HG03439 (cell line): Measurements from ENCODE around the gene FAM170B.

Experiments used
- ATAC-seq: cut with Tn5 transposase; IDR thresholded peaks from one replicate; pipeline ENCODE4 v1.9.1; 2021; ENCODE audit warnings: mild to moderate bottlenecking, moderate library complexity; ENCODE audit not compliant: unreplicated experiment

The FAM170B gene

DNA sequence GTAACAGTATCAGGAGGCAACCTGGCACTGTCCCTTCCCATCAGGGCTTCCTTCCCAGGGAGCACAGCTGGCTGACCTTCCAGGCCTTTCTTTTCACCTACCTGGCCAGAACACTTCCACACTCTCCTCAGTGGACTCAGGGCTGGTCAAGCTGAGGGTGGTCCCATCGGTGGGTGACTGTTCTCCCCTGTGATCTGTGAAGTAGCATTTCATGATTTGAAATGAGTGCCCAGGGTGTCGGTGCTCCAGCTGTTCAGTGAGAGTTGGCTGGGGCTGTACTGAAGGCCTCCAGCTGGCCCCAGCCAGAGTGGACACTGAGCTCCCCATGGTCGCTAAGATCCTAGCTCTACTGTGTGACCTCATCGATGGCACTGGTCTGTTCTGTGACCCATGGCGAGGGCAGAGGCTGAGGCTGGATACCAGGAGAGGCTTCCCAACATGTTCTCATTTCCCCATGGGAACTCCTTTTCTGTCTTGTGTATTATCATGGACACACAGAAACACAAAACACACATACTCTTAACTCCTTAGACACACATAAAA is at the start of gene FAM170B:
Gene FAM170B, minus strand, starts transcription at position 316 of the 543 bp plus-strand sequence. Its CDS starts 103 bp downstream, at position 213.
- no peak for ATAC-seq

DNA sequence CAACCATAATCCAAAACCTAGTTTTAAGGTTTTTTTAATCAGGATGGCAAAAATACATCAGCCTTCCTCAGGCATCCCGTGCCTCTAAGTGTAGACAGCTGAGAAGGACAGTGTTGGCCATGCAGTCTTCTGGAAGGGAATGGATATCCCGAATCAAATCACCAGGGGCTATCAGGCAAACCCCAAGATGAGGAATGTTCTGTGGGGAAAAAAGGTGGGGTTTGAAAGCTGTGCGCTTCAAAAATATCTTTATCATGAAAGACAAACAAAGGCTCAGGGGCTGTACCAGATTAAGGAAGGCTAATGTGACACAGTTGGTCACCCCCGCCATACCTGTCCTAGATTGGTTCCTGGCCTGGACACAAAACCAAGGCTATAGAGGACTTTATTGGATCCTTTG is 49.0 kb upstream of the FAM170B start:
- ATAC-seq, result no peak

DNA sequence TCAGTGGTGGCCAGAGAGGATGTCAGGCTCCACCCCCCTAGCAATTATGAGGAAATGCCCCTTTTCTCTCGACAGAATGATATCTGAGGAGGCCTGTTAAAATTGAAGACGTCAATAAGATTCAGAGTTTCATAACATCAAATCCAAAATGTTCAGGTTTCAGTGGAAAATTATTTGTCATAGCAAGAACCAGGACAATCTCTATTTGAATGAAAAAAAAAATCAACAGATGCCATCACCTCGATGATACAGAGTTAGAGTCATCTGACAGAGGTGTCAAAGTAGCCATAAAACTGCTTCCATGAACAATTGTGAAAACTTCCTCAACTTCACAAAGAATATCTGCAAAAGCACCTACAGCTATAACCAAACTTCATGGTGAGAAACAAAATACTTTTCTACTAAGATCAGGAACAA is 46.6 kb upstream of the FAM170B start:
- ATAC-seq, result no peak

DNA sequence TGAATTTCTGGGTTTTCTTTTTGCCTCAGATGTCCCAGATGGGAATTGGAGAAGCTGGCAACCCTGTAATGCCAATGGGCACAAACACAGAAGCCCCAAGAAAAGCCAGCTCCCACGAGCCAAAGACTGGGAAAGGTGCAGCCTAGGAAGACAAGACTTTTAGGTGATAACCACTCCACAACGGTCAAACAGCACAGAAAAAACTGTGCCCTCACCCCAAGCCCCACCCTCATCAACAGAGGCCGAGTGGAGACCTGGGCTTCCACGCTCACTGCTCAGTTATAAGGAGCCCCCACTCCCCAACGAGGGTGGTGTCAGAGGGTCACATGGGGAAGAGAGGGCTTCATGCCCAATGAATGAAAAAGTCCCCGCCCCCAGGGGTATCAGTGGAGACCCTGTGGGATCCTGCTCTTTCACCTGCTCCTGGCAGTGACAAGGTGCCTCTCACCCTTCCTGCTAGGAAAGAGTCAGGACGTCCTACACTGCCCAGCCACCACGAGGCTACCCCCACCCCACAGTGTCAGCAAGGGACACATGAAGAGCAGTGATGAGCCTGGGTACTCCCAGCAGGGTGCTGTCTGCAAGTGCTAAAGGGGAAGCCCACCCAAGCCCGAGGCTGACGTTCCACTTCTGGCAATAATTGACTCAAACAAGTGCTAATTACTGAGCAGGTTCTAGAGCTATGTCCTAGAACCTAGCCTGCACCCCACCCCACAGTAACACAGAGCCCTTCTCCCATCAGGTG is 46.0 kb upstream of the FAM170B start:
- ATAC-seq, result no peak

DNA sequence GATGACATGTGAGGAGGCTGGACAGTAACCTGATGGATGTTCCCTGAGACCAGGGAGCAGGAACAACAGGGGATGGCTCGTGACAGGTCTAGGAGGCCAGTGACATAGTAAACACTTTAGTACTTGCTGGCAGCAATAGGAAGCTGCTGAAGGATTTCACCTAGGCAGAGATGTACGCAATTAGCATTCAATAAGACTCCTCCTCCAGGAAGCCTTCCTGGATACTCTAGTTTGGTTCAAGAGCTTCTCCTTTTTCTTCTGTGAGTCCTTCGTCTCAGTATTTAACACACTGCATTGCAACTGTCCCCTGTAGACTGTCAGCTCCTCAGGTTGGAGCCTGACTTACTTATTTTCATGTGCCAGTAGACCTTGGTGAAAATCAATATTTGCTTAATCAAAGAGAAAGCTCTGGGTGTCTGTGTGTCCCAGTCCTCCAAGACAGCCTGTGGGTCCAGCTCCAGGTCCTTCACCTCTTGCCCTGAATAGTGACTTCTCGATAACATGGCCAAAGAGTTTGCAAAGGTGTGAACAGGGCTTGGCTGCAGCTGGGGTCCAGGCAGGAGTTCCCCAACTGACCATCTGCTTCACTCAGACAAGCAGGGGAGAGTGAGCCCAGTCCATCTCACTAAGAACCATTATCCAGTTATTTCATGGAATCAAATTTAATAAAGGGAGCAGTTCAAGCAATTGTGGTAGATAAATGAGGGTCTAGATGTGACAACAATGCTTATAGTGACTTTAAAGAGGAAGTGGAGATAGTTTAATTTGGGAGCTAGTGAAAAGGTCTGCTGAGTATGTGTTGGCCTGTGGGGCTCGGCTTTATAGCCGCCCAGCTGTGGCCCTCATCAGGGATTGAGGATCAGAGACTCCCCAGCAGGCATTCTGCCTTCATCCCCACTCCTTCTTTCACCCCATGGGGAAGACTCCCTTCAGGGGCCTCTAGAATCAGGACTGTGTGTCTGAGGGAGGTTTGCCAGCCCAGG is 45.0 kb upstream of the FAM170B start:
- no peak for ATAC-seq

DNA sequence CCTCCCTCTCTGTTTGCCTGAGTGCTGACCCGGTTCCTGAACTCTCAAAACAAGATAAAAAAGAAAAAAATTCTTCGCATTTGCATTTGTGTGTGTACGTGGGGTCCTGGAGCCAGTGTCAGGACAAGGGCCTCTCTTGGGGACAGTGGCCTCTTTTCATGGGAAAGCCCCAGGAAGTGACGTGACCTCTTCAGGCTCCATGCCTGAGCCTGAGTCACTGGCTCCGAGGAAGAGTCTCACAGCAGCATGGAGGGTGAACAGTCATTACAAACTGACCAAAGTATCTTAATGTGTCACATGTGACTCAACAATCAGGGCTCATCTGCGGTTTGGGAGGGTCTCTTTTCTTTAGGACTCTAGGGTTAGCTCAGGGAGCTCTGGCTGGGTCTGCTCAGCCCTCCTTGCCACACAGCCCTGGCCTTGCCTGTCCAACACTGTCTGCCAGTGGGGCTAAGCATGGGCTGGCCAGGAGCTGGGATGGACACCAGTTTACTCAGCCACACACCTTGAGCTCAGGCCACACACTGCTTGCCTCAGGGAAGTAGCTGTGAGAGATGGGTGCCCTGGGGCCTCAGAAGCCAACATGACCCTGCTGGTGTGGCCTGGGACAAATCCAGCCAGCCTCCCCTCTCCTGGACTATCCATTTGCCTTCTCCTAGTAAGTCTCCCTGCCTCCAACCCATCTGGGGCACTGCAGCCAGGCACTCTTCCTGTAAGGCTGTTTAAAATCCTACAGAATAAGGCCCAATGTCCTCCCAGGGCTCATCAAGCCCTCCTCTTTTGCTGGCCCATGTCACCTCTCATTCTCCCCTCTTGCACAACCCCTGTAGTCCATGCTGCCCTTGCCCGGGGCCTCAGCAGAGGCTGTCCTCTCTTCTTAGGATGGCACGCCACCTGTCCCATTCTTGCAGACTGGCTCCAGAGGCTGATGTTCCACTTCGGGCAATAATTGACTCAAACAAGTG is 43.9 kb upstream of the FAM170B start:
- peak; percentile 77 for ATAC-seq

DNA sequence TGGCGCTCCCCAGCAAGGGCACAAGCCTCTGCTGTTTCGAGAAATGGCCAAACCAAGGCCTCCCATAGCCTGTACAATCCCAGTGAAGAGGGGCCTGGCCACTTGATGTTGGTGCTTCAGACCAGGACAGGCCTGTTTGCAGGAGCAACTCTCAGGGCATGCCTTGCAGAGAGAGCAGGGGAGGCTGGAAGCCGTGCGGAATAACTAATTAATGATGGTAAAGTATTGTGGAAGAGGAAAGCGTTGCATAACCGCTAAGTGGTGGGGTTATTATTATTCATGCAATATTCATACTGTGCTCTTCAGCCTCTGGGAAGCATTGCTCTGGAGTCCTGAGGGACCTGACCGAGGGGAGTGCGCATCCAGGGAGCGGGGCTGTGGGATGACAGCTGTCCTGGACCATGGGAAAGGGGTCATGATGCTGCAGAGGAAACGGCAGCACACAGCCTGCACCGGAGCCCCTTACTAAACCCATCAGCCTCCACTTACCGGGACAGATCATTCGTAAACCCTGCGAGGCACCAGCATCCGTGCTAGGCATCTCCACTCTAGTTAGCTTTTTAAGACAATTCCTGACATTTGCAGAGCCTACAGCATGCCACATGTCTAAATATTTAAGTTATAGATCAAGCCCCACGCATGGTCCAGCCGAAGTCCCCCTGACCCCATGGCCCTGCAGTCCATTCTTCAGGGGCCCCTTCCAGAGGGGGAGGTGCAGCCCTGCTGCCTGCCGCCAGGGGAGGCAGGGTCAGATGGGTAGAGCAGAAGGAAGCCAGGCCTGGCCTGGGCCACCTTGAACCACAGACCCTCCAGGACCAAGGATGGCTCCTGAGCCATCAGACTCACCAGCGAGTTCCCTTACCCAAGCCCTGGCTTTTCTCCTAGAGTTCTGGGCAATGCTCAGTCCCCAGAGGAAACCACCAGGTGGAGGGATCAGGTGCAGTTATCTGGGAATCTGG is 42.8 kb upstream of the FAM170B start:
- no peak for ATAC-seq

DNA sequence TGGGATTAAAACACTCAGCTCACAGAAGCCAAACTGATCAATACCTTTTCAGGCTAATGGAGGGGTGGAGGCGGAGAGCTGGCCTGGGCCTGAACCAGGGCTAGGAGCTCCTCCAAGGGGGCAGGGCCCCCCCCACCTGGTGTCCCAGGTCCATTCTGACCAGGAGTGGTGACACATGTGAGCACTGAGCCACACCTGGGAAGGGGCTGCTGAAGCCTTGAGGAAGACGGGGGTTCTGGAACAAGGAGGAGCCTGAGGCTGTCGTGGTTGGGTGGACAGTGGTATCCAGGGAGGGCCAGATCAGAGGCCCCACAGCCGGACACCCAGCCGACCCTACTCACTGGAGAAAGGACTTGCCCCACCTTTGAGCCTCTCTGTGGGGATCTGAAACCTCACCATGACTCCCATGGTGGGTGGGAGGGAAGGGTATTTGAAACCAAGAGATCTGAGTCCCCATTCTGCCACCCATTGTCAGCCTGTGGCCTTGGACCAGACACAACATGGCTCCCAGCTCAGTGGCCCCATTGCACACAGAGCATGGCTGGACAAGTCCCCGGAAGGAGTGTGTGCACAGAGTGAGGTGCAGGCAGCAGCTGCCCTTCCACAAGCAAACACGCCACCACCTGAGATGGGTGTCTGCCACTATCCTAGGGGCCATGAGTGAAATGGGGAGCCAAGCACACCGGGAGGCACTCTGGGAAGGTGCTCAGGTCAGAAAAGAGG is 41.9 kb upstream of the FAM170B start:
- ATAC-seq, result no peak

DNA sequence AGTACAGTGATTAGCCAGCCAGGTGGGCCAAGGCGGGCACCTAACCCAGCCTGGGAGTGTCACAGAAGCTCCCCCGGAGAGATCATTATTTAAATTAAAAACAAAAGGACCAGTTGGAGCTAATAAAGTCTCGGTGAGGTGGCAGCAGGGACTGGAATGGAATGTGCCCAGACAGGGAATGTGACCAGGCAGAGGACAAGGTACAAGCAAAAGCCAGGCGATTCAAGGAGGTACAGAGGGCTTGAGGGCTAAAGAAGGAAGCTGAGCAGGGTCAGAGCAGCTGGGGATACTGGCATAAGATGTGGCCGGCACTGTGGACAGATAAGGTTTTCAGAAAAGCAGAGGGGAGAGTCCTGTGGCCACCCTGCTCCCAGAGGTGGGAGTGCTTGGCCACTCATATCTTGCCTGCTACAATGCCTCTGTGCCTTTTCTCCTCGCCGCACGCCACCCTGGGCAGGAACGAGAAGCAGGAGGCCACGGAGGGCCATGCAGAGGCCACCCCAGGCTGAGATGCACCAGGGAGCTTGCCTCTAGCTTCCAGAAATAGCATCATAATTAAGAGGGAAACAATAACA is 41.2 kb upstream of the FAM170B start:
- ATAC-seq, result no peak

DNA sequence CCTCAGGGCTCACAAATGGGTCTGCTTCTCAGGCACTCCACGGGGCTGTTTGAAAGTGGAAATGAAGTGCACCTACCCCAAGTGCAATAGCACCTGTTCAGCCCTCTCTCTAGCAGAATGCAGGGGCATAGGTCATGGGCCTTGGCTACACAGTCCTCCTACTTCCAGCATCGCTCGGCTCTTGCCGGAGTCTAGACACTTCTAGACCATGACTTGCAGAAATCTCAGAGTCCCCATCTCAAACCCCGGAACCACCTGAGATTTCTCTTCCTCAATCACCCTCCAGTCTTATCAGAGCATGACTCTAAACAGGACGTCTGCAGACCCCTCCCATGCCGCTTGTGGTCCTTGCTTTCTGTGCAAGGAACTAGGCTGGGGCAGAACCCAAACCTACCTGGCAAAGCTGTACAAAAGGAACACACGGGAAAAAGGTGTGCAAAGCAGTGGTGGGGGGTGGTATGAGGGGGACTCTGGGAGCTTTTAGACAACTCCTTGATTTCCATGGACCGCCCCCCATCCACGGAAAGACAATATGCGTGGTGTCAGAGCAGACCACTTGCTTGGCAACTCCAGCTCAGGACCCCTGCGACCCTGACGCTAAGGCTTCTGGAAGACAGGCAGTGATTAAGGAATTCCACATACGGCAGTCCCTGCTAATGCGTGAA is 40.6 kb upstream of the FAM170B start:
- no peak for ATAC-seq

DNA sequence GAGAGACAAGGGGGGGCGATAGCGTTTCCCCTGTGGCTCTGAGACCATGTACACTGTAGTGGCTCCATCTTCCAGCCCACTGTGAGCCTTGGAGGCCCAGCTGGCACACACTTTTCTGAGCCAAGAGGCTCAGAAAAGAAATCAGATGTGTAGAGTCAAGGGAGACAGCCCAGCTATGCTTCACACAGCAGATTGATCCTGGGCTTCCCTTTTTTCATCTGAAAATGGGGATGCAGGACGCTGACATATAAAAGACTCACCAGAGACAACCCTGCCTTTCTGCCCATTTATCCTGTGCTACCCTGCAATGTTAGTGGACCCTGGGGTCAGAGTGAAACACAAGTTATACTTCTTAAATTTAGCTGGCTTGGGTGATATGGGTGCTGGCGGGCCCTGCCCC is 40.0 kb upstream of the FAM170B start:
- ATAC-seq, result no peak

DNA sequence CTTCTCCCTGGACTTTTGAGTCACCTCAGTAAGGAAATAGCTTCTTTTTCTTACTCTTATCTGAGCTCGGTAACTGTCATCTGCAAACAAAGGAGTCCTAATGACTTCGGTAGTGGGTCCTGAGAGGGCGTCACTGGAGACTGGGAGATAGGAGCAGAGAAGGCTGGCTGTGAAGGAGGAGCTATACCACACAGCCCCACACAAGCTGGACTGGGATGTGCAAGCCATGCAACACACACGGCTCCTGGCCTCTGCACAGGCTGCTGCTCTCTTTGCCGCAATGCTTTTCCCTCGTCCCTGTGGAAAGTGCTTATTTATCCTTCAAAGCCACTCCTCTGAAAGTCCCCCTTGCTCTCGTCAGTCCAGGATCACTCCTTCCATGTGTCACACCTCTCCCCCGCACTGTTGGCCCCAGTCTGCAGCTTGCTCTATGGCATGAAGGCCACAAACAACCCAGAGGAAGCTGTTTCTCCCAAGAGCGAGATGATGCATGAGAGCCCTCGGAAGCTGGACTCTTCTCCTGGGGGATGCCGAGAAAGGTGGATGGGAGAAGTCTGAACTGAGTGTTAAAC is 39.5 kb upstream of the FAM170B start:
- no peak for ATAC-seq

DNA sequence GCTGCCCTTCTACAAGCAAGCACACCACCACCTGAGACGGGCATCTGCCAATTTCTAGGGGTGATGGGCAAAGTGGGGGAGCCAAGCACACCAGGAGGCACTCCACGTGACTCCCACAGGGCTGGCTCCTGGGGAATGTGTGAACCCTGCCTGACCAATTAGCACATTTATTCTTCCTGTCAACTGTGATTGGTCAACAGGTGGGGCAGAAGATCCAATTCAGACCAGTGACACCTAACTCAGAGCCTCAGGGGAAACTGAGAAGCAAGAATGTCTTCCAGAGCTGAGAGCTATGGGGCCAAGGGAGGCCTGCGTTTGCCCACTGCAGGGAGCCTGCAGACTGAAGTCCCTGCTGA is 38.9 kb upstream of the FAM170B start:
- ATAC-seq, result no peak

DNA sequence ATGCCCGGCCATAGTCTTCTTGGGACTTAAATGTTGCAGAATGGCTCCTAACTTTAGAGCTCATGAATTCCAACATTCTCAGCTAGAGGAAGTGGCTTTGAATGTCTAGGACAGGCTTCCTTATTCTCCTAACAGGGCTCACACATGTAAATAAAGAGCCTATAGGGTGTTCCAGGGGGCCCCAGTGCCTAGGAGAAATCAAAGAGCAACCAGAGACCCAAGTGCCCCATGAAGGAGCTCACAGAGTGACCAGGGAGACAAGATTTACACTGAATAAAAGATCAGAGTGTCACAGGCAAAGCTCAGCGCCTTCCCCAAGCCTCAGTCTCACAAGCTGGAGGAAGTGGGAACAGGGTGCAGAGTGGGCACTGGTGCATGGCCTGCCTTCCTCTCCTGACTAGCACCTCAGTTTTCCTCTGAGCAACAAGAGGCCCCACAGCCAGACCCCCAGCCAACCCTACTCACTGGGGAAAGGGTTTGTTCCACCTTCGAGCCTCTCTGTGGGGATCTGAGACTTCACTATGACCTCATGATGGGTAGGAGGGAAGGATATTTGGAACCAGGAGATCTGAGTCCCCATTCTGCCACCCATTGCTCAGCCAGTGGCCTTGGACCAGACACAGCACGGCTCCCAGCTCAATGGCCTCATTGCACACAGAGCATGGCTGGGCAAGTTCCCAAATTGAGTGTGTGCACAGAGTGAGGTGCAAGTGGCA is 38.4 kb upstream of the FAM170B start:
- no peak for ATAC-seq

DNA sequence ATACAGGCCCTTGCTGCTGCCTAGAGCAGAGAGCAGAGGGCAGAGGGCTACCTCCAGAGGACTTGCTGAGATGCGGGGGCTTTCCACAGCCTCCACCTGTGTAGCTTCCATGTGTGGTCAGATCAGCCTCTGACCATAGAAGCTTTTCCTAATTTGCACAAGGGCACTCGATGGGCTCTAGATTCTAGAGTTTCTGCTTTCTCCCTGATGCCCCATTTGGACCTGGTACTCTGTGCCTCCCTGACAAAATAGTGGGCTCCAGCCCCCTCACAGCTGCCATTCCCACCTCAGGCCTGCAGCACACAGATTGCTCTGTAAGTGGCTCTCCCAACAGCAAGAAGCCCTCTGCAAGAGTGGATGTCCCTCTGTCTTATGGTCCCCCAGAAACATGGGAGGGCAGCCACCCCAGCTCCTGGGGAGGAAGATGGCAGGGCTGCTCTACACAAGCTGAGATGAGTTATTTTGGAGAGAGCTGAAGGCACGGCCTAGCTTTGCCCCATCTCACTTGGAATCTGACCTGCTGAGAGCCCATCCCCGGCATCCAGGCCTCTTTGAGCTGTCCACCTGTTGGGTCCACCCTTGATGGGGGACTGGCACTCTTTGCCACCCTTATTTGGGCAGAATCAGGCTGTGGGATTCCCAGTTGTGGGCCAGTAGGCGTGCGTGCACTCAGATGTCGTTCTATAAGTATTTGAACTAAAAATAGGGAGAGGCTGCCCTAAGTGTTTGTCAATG is 37.7 kb upstream of the FAM170B start:
- ATAC-seq, result no peak

DNA sequence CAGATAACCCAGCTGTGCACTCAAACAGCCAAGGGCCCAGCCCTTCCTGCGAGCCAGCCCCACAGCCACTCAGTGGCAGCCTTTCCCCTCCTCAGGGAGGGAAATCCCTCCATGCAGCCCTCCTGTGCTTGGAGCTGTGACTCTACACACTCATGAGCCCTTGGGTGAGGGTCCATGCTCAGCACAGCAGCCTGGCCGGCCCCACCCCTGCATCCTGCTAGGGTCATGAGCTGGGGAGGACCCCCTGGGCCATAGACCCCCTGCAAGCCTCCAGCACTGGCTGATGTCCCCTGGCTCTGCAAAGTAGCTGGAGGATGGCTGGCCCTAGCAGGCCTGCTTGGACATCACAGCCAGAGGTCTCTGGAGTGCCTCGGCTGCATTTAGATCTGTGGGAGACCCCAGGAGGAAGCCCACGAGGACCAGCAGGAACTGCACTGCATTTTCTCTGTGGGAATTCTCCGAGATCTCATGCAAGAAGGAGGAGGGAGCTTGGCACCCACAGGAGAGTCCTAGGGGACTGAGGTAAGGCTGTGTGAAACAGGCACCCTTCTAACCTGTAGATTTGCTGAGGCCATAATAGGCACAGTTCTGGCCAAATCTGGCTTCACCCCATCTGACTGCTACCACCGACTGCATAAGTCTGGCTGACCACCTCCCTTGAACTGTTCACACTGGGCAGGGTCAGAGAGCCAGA is 37.0 kb upstream of the FAM170B start:
- ATAC-seq, result no peak
